A172 (cell line): ENCODE results near the gene UNC45A. TPM values are rescaled to one million over a fixed set of nuclear protein-coding genes. Genes with fewer than 3 reads are reported as not detected.

Experiments
- total RNA-seq: library from RNA; depleted of rRNA; stranded (reverse); fragments of >200 nt; shearing (Covaris generic); gene quantifications from 2 replicates; pipeline ENCODE4 v1.2.3, GENCODE V29; 2014; rRNA removed

UNC45A gene
- total RNA-seq, 1 experiment from 2014 or later = 64.7 TPM

Other genes with a start within 250 kb of the UNC45A start
- gene BLM, start 217.9 kb upstream of the UNC45A start, total RNA-seq = 16.6 and 18.1 TPM in 2 replicates
- gene FURIN, start 66.7 kb upstream of the UNC45A start, total RNA-seq = 56.1 and 60.0 TPM in 2 replicates
- gene FES, start 50.8 kb upstream of the UNC45A start, total RNA-seq = 0.12 and 0.14 TPM in 2 replicates
- gene MAN2A2, start 32.0 kb upstream of the UNC45A start, total RNA-seq = 7.3 and 8.0 TPM in 2 replicates
- 11.3 and 15.4 TPM in 2 replicates for gene HDDC3, start 2.7 kb upstream of the UNC45A start, total RNA-seq
- 9.2 and 11.0 TPM in 2 replicates for gene RCCD1, start 19.6 kb downstream of the UNC45A start, total RNA-seq
- gene PRC1, start 59.2 kb downstream of the UNC45A start, total RNA-seq = 311 and 334 TPM in 2 replicates
- gene VPS33B, start 87.3 kb downstream of the UNC45A start, total RNA-seq = 7.6 and 8.0 TPM in 2 replicates
- not detected in 2 replicates for gene SV2B, start 165.0 kb downstream of the UNC45A start, total RNA-seq